Measurements from ENCODE around the gene KCND2. TPM values are rescaled to one million over a fixed set of nuclear protein-coding genes. Genes with fewer than 3 reads are reported as not detected.

The KCND2 gene
- total RNA-seq, 1 experiment from 2014 or later, result not detected

DNA sequence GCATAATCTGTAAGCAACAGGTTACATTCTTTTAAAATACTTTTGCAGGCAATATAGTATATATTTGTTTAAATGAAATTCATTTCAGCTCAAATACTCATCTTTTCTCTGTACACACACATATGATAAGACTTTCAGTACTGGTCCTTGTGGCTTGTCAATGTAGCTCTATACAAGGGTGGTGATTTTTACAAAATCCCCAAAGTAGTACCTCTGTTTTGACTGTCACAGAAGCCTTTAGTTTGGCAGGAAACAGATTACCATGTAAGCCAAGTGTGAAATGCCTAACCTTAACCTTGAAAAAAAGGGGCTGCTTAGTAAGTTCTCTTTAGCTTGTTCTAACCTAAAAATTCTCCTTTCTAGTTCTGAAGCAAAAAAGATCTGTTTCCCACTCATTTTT lies 87.9 kb downstream of the KCND2 start:
- ChIA-PET CTCF (no interaction called here), POLR2A (no interaction called here)
- no peak for DNase-seq
- Histone ChIP-seq H3K4me3 (ENCODE audit: low read depth, low read length) (no peak overlapping the region), H3K36me3 (ENCODE audit: control insufficient read depth, insufficient read depth, low read length) (no peaks in the 10 kb centered on the region), H3K9me3 (no peaks in the 10 kb centered on the region), H3K27me3 (replicated peaks; ENCODE audit: control insufficient read depth, insufficient read depth, low read length) (no peaks in the 10 kb centered on the region), H3K4me1 (no peaks in the 10 kb centered on the region)
- no peaks in the 10 kb centered on the region for H3K9me3 Mint-ChIP-seq (ENCODE audit: unreplicated experiment)
- H3K27ac Mint-ChIP-seq (ENCODE audit: unreplicated experiment), result no peak overlapping the region
- intact Hi-C loops (cut with micrococcal nuclease; ENCODE audit: unreplicated experiment), result no loop called here
- TF ChIP-seq, protein P1, sequence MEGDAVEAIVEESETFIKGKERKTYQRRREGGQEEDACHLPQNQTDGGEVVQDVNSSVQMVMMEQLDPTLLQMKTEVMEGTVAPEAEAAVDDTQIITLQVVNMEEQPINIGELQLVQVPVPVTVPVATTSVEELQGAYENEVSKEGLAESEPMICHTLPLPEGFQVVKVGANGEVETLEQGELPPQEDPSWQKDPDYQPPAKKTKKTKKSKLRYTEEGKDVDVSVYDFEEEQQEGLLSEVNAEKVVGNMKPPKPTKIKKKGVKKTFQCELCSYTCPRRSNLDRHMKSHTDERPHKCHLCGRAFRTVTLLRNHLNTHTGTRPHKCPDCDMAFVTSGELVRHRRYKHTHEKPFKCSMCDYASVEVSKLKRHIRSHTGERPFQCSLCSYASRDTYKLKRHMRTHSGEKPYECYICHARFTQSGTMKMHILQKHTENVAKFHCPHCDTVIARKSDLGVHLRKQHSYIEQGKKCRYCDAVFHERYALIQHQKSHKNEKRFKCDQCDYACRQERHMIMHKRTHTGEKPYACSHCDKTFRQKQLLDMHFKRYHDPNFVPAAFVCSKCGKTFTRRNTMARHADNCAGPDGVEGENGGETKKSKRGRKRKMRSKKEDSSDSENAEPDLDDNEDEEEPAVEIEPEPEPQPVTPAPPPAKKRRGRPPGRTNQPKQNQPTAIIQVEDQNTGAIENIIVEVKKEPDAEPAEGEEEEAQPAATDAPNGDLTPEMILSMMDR (IDR thresholded peaks at IDR 0.05; ENCODE audit: insufficient read depth in 1 of 2, low read depth in 1 of 2, low read length in 1 of 2, severe bottlenecking in 1 of 2, unreplicated experiment in 1 of 2), result no peak
- no peaks in the 10 kb centered on the region for H3K36me3 Mint-ChIP-seq (ENCODE audit: insufficient read depth, unreplicated experiment)
- H3K27me3 Mint-ChIP-seq (ENCODE audit: insufficient read depth, unreplicated experiment), result peaks cover 5% of the 10 kb centered on the region
- BruUV-seq (replicated peaks), result no TSS peak
- H3K4me3 Mint-ChIP-seq (ENCODE audit: unreplicated experiment), result no peak overlapping the region
- H3K4me1 Mint-ChIP-seq (ENCODE audit: low read depth, unreplicated experiment), result no peaks in the 10 kb centered on the region

DNA sequence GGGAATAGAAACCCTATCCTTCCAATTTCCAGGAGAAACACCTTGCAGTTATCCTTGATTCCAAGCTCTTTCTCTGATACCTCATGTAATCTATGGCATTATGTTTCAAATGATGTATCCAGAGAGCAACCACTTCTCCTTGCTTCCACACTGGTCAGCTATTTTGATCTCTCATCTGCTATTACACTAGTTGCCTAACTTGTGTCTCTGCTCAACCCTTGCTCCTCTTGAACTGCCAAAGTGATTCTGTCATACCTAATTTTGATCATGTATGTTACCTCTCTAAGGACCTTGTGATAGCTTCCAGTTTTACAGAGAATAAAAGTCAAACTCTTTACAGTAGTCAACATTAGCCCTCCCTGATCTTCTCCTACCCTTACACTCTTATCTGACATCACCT lies 90.4 kb downstream of the KCND2 start:
- Mint-ChIP-seq H3K27ac (ENCODE audit: unreplicated experiment) (no peak overlapping the region), H3K36me3 (ENCODE audit: insufficient read depth, unreplicated experiment) (no peaks in the 10 kb centered on the region), H3K27me3 (ENCODE audit: insufficient read depth, unreplicated experiment) (peaks cover 7% of the 10 kb centered on the region), H3K4me1 (ENCODE audit: low read depth, unreplicated experiment) (no peaks in the 10 kb centered on the region), H3K4me3 (ENCODE audit: unreplicated experiment) (no peak overlapping the region), H3K9me3 (ENCODE audit: unreplicated experiment) (no peaks in the 10 kb centered on the region)
- H3K4me1 ChIP-seq, result no peaks in the 10 kb centered on the region
- no peaks in the 10 kb centered on the region for H3K9me3 ChIP-seq
- CTCF ChIA-PET, result no interaction called here
- TF ChIP-seq, protein P1 (IDR thresholded peaks at IDR 0.05; ENCODE audit: insufficient read depth in 1 of 2, low read depth in 1 of 2, low read length in 1 of 2, severe bottlenecking in 1 of 2, unreplicated experiment in 1 of 2), result no peak
- POLR2A ChIA-PET, result no interaction called here
- BruUV-seq (replicated peaks), result no TSS peak
- H3K27me3 ChIP-seq (replicated peaks; ENCODE audit: control insufficient read depth, insufficient read depth, low read length), result no peaks in the 10 kb centered on the region
- DNase-seq, result no peak
- no peak overlapping the region for H3K4me3 ChIP-seq (ENCODE audit: low read depth, low read length)
- intact Hi-C loops (cut with micrococcal nuclease; ENCODE audit: unreplicated experiment), result no loop called here
- no peaks in the 10 kb centered on the region for H3K36me3 ChIP-seq (ENCODE audit: control insufficient read depth, insufficient read depth, low read length)

DNA sequence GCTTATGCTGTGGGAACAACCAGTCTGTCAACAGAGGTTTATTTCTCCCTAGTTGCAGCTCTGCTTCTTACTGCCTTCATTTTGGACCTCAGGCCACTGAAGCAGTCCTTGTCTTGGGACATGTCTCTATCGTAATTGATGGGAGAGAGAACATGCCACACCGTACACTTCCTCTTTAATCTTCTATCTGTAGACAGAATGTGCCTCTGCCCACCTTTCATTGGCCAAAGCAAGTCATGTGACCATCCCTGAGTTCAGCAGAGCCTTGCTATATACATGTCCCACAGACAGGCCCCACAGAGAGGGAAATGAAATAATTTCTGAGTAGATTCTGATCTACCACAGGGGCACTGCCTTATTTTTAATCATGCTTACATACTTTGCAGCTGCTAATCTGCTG lies 98.0 kb downstream of the KCND2 start:
- TF ChIP-seq, protein P1 (IDR thresholded peaks at IDR 0.05; ENCODE audit: insufficient read depth in 1 of 2, low read depth in 1 of 2, low read length in 1 of 2, severe bottlenecking in 1 of 2, unreplicated experiment in 1 of 2), result no peak
- Mint-ChIP-seq H3K27me3 (ENCODE audit: insufficient read depth, unreplicated experiment) (peaks cover 7% of the 10 kb centered on the region), H3K27ac (ENCODE audit: unreplicated experiment) (no peak overlapping the region), H3K36me3 (ENCODE audit: insufficient read depth, unreplicated experiment) (no peaks in the 10 kb centered on the region), H3K4me3 (ENCODE audit: unreplicated experiment) (no peak overlapping the region), H3K9me3 (ENCODE audit: unreplicated experiment) (no peaks in the 10 kb centered on the region), H3K4me1 (ENCODE audit: low read depth, unreplicated experiment) (no peaks in the 10 kb centered on the region)
- BruUV-seq (replicated peaks), result no TSS peak
- intact Hi-C loops (cut with micrococcal nuclease; ENCODE audit: unreplicated experiment), result no loop called here
- Histone ChIP-seq H3K27me3 (replicated peaks; ENCODE audit: control insufficient read depth, insufficient read depth, low read length) (no peaks in the 10 kb centered on the region), H3K4me1 (no peaks in the 10 kb centered on the region), H3K36me3 (ENCODE audit: control insufficient read depth, insufficient read depth, low read length) (no peaks in the 10 kb centered on the region), H3K4me3 (ENCODE audit: low read depth, low read length) (no peak overlapping the region), H3K9me3 (no peaks in the 10 kb centered on the region)
- ChIA-PET CTCF (no interaction called here), POLR2A (no interaction called here)
- DNase-seq, result peak; percentile 12 to 35
